Measurements from ENCODE around the gene USP9Y. TPM values are rescaled to one million over a fixed set of nuclear protein-coding genes. Genes with fewer than 3 reads are reported as not detected.
A peak's percentile ranks its signal among the peaks of the same experiment; 100 is the strongest.

Gene USP9Y
- total RNA-seq, 2 donors from 2014 or later: 46.4 to 49.1 TPM

DNA sequence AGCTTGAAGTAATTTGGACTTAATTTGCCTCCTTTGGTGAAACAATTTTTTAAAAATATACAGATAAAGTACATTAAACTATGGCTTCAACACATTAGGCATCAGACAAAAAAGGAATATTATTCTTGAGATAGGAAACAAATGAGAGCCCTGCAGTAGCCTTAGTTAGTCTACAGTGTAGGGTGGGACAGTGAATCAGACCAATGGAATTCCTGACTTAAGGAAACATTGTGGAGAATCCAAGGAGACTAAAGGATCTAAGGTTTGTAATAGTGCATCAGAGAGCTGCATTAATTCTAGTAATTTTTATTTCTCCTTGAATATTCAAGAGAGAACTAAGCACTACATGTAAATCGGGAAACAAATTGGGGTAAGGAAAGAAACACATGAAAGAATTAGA is 125.8 kb downstream of the USP9Y start:
- Mint-ChIP-seq H3K27me3 (no peaks in the 10 kb centered on the region), H3K4me3 (no peak overlapping the region), H3K27ac (peak overlapping the region; percentile 41), H3K36me3 (ENCODE audit: low read depth) (peaks cover 2% of the 10 kb centered on the region), H3K4me1 (no peaks in the 10 kb centered on the region)
- ATAC-seq (no peak), DNase-seq (no peak)
- H3K9me3 ChIP-seq (ENCODE audit: control insufficient read depth, low read length, poor library complexity, severe bottlenecking): no peaks in the 10 kb centered on the region

DNA sequence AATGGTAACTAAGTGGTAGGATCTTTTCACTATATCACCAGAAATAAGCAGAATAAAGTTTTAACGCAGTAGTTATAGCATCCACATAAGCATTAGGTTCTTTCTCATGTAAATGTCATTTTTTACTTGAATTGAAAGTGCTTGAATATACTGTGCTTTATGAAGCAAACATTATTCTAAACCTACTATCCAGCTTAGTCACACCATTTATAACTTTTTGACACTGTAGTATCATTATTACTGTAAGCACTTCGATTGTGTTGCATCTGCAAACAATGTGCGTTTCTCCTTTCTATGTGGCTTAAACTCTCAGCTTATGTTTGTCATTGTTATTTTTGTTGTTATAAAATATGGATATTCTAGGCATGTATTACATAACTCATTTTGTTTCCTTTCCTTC is 132.3 kb downstream of the USP9Y start:
- no peaks in the 10 kb centered on the region for H3K4me1 Mint-ChIP-seq
- H3K9me3 ChIP-seq (ENCODE audit: control insufficient read depth, low read length, poor library complexity, severe bottlenecking): no peaks in the 10 kb centered on the region
- H3K36me3 Mint-ChIP-seq (ENCODE audit: low read depth): peaks cover 2% of the 10 kb centered on the region
- ATAC-seq (no peak), DNase-seq (no peak)
- no peak overlapping the region for H3K27ac Mint-ChIP-seq
- H3K4me3 Mint-ChIP-seq: no peak overlapping the region
- H3K27me3 Mint-ChIP-seq: no peaks in the 10 kb centered on the region

DNA sequence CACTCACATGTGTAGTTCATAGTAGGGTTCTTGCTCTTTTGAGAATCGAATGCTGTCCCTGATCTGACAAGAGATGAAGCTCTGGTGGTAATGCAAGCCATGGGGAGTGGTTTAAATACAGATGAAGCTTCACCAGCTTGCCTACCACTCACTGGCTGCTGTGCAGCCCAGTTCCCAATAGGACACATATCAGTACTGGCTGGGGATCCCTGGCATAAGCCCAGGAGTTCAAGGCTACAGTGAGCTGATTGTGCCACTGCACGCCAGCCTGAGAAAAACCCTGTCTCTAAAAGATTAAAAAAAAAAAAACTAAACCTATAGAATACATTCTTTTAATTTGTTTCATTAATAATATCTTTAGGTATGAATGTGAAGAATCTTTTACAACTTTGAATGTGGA is 136.5 kb downstream of the USP9Y start:
- H3K4me1 Mint-ChIP-seq: no peaks in the 10 kb centered on the region
- DNase-seq (no peak), ATAC-seq (no peak)
- H3K27ac Mint-ChIP-seq: no peak overlapping the region
- no peaks in the 10 kb centered on the region for H3K9me3 ChIP-seq (ENCODE audit: control insufficient read depth, low read length, poor library complexity, severe bottlenecking)
- no peaks in the 10 kb centered on the region for H3K27me3 Mint-ChIP-seq
- H3K4me3 Mint-ChIP-seq: no peak overlapping the region
- no peaks in the 10 kb centered on the region for H3K36me3 Mint-ChIP-seq (ENCODE audit: low read depth)

DNA sequence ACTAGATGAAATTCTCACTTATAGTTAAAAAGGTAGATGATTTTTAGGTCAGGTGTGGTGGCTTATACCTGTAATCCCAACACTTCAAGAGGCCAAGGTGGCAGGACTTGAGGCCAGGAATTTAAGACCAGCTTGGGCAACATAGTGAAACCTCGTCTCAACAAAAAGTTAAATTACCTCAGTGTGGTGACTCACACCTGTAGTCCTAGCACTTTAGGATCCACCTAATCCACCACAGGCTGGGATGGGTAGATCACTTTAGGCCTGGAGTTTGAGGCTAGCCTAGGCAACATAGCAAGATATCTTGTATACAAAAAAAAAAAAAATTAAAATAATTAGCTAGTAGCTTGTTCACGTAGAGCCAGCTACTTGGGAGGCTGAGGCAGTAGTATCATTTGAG is 140.3 kb downstream of the USP9Y start:
- no peak overlapping the region for H3K4me3 Mint-ChIP-seq
- no peaks in the 10 kb centered on the region for H3K4me1 Mint-ChIP-seq
- no peak for ATAC-seq

GRCh38 chrY:12846793-12847192 is 145.8 kb downstream of the USP9Y start:
- Mint-ChIP-seq H3K36me3 (ENCODE audit: low read depth) (no peaks in the 10 kb centered on the region), H3K4me3 (no peak overlapping the region)

More for the DNA sequence above, 140.3 kb downstream of the USP9Y start:
- Mint-ChIP-seq H3K27me3 (no peaks in the 10 kb centered on the region), H3K36me3 (ENCODE audit: low read depth) (no peaks in the 10 kb centered on the region), H3K27ac (no peak overlapping the region)
- H3K9me3 ChIP-seq (ENCODE audit: control insufficient read depth, low read length, poor library complexity, severe bottlenecking): no peaks in the 10 kb centered on the region
- DNase-seq: no peak

GRCh38 chrY:12855791-12856275 is 154.8 kb downstream of the USP9Y start:
- DNase-seq (no peak), ATAC-seq (no peak)
- no peak overlapping the region for H3K4me3 Mint-ChIP-seq
- H3K36me3 Mint-ChIP-seq (ENCODE audit: low read depth): peaks cover 3% of the 10 kb centered on the region
- H3K27me3 Mint-ChIP-seq: no peaks in the 10 kb centered on the region
- H3K4me1 Mint-ChIP-seq: peaks cover 2% of the 10 kb centered on the region
- H3K9me3 ChIP-seq (ENCODE audit: control insufficient read depth, low read length, poor library complexity, severe bottlenecking): no peaks in the 10 kb centered on the region
- no peak overlapping the region for H3K27ac Mint-ChIP-seq

More at GRCh38 chrY:12846793-12847192, 145.8 kb downstream of the USP9Y start:
- ATAC-seq: no peak
- H3K9me3 ChIP-seq (ENCODE audit: control insufficient read depth, low read length, poor library complexity, severe bottlenecking): no peaks in the 10 kb centered on the region
- no peak for DNase-seq
- H3K27ac Mint-ChIP-seq: no peak overlapping the region
- H3K4me1 Mint-ChIP-seq: peaks cover 3% of the 10 kb centered on the region
- H3K27me3 Mint-ChIP-seq: no peaks in the 10 kb centered on the region

DNA sequence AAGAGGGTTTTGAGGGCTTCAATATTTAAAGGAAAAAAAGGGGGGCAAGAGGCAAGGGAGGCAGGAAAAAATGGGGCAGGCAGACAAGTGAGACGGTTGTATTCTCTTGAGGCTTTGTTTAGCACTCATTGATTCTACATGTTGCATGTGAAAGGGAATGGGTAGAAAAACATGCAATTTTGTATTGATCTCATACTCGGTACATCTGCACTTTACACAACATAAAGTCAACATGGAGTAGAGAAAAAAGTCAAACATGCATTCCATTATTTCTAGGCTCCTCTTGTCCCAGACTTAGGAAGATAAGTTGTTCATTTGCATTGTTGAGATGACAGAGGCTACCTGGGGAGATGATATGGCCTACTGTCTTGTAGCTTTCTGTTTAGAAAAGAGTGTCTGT is 166.9 kb downstream of the USP9Y start:
- no peak overlapping the region for H3K27ac Mint-ChIP-seq
- no peaks in the 10 kb centered on the region for H3K27me3 Mint-ChIP-seq
- H3K4me3 Mint-ChIP-seq: no peak overlapping the region
- no peaks in the 10 kb centered on the region for H3K36me3 Mint-ChIP-seq (ENCODE audit: low read depth)
- DNase-seq: no peak
- no peaks in the 10 kb centered on the region for H3K9me3 ChIP-seq (ENCODE audit: control insufficient read depth, low read length, poor library complexity, severe bottlenecking)
- no peak for ATAC-seq
- no peaks in the 10 kb centered on the region for H3K4me1 Mint-ChIP-seq

GRCh38 chrY:12896973-12897372 is 195.9 kb downstream of the USP9Y start:
- DNase-seq: no peak
- H3K27ac Mint-ChIP-seq: no peak overlapping the region
- no peaks in the 10 kb centered on the region for H3K27me3 Mint-ChIP-seq
- no peak for ATAC-seq
- no peaks in the 10 kb centered on the region for H3K4me1 Mint-ChIP-seq
- H3K9me3 ChIP-seq (ENCODE audit: control insufficient read depth, low read length, poor library complexity, severe bottlenecking): no peaks in the 10 kb centered on the region
- H3K4me3 Mint-ChIP-seq: no peak overlapping the region
- H3K36me3 Mint-ChIP-seq (ENCODE audit: low read depth): no peaks in the 10 kb centered on the region

- Mint-ChIP-seq H3K36me3 (ENCODE audit: low read depth) (no peaks in the 10 kb centered on the region), H3K4me1 (no peaks in the 10 kb centered on the region), H3K27me3 (no peaks in the 10 kb centered on the region), H3K27ac (no peak overlapping the region), H3K4me3 (no peak overlapping the region)
- no peaks in the 10 kb centered on the region for H3K9me3 ChIP-seq (ENCODE audit: control insufficient read depth, low read length, poor library complexity, severe bottlenecking)
- ATAC-seq (no peak), DNase-seq (no peak)
Observed at GRCh38 chrY:12898604-12899003, 197.6 kb downstream of the USP9Y start.

GRCh38 chrY:12904618-12905516 is 203.8 kb downstream of the USP9Y start, which contains the start of gene DDX3Y:
Gene DDX3Y (plus strand): TSS chrY:12904868. CDS start chrY:12904937, 69 bp downstream.
- H3K4me1 Mint-ChIP-seq: peaks cover 13% of the 10 kb centered on the region
- H3K27ac Mint-ChIP-seq: peak within 1 kb of the TSS; percentile 97
- H3K4me3 Mint-ChIP-seq: peak within 1 kb of the TSS; percentile 98
- no peaks in the 10 kb centered on the region for H3K36me3 Mint-ChIP-seq (ENCODE audit: low read depth)
- peak; percentile 93 for ATAC-seq
- peak; percentile 59 to 75 (median 69) for DNase-seq
- no peaks in the 10 kb centered on the region for H3K27me3 Mint-ChIP-seq
- H3K9me3 ChIP-seq (ENCODE audit: control insufficient read depth, low read length, poor library complexity, severe bottlenecking): no peaks in the 10 kb centered on the region

GRCh38 chrY:12905517-12905872 is 204.5 kb downstream of the USP9Y start:
- H3K9me3 ChIP-seq (ENCODE audit: control insufficient read depth, low read length, poor library complexity, severe bottlenecking): no peaks in the 10 kb centered on the region
- ATAC-seq (peak; percentile 48), DNase-seq (peak; percentile 38 to 57 (median 44))
- H3K4me1 Mint-ChIP-seq: peaks cover 16% of the 10 kb centered on the region
- H3K36me3 Mint-ChIP-seq (ENCODE audit: low read depth): no peaks in the 10 kb centered on the region
- H3K27me3 Mint-ChIP-seq: no peaks in the 10 kb centered on the region
- H3K4me3 Mint-ChIP-seq: peak overlapping the region; percentile 98
- peak overlapping the region; percentile 97 for H3K27ac Mint-ChIP-seq

GRCh38 chrY:12905895-12906294 is 204.9 kb downstream of the USP9Y start:
- peak overlapping the region; percentile 98 for H3K4me3 Mint-ChIP-seq
- no peaks in the 10 kb centered on the region for H3K27me3 Mint-ChIP-seq
- no peak for ATAC-seq
- peaks cover 16% of the 10 kb centered on the region for H3K4me1 Mint-ChIP-seq
- H3K27ac Mint-ChIP-seq: peak overlapping the region; percentile 97
- no peaks in the 10 kb centered on the region for H3K9me3 ChIP-seq (ENCODE audit: control insufficient read depth, low read length, poor library complexity, severe bottlenecking)
- DNase-seq: no peak
- H3K36me3 Mint-ChIP-seq (ENCODE audit: low read depth): no peaks in the 10 kb centered on the region
